Activated CD4-positive, alpha-beta T cell treated with anti-CD3 and anti-CD28 coated beads, Interleukin-2, Interleukin-6, amounts not matched to agents 100 ng/mL and 50 ng/mL, durations not matched to agents 16 hours and 8 hours (primary cell): Measurements from ENCODE around the gene INPP4B.

Experiments
- DNase-seq: peaks from one replicate; pipeline ENCODE4 v3.0.0-alpha.2; 2020

Gene INPP4B

DNA sequence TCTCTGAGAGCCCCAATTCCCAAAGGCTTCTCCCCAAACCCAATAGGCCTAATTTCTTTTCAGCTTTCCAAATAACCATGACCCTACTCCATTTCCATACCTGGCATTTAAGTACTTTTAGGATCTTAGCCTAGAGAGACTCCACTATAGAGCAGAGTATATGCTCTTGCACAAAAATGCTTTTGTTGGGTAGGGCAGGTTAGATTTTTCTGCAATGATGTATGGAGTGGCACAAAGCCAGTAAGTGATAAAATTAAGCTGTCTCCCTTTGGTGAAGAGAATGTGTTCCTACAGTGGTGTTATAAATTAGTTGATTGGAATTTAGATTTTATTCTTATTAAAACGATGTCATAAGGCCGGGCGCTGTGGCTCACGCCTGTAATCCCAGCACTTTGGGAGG, 124.9 kb downstream of the INPP4B start:
- DNase-seq: no peak

DNA sequence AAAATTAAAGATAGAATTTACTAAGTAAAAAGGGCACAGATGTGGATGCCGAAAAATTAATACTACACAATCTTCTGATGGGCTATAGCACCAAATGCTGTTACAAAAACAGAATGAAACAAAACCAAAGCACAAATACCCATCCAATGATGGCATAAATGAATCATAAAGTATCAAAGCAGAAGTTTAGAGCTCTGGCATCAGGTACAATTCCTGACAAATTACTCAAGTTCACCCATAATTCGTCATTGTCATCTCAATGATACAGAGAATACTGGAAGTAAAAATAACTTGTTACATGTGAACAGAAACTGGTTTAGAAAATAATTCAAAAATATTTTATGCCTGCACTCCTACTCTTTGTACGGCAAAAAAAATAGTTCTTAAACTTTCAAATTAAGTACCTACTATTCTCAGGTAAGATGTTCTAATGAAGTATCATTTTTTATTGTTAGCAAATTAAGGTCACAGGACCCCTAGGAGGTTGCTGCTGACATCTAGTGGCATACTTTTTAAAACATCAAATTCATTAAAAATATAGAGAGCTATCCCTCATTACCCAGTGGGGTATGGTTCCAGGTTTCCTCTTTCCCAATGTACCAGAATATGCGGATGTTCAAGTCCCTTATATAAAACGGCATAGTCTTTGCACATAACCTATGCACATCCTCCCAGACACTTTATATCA, 126.1 kb downstream of the INPP4B start:
- peak; percentile 33 for DNase-seq

DNA sequence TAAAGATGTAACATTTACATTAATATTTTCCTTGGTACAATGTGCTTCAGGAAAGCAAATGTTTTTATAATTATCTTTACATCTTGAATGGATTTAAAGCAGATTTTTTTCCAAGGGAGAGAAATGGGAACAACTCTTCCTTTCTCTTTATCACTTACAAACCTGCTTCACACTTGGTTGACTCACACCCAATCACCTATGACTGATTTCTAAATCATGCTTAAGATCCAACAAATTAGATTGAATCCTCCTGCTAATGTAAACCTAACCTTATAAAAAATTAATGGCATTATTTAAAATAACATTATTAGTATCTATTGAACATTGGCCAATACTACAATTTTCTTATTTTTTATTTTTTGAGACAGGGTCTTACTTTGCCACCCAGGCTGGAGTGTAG, 127.1 kb downstream of the INPP4B start:
- no peak for DNase-seq

GRCh38 chr4:142715727-142716126, 130.4 kb downstream of the INPP4B start:
- DNase-seq: no peak

GRCh38 chr4:142713282-142714030, 132.6 kb downstream of the INPP4B start:
- DNase-seq: peak; percentile 14

GRCh38 chr4:142708231-142708630, 137.9 kb downstream of the INPP4B start:
- DNase-seq: no peak

- no peak for DNase-seq
Measured at GRCh38 chr4:142707401-142707800, 138.7 kb downstream of the INPP4B start.

- no peak for DNase-seq
Measured at GRCh38 chr4:142706381-142706780, 139.7 kb downstream of the INPP4B start.

DNA sequence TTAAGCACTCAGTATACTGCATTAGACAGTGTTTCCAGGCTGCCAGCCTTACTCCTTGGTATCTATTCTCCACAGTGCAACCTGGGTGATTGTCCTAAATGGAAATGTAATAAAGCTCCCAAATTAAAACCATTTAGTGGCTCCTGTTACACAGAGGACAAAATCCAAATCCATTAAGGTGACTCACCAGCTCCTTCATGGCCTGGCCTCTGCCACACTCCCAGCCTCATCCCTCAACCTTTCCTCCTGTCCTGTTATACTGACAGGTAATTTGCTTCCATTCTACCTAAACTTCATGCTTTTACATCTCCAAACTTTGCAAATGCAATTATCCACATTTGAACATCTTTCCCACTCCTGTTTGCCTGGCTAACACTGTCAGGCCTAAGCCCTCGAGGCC, 140.3 kb downstream of the INPP4B start:
- DNase-seq: no peak

DNA sequence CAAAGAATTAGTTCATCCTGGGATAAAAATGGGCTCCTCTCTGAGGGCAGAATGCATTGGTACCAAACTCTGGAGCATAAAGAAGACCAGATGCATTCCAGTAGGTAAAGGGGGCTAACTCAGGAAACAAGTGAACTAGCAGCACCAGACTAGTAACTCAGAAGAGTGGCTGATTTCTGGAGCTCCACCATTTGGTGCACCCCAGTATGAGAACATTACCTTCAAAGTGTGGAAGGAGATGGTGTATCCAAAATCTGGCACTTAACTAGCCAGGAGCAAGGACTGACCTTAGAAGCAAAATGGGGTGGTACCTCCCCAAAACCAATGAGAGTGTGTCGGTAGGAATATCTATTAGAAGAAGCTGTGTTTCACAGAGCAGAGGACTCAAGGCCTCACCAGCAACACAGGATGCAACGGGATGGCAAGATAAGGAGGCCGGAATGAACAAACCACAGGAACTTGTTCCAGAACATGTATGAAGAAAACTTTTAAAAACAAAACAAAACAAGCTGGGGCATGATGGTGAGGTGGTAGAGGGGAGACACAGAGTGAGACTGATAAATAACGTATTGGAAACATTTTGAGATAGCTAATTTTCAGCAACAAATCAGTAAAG, 142.3 kb downstream of the INPP4B start:
- no peak for DNase-seq

- DNase-seq: no peak
Measured at GRCh38 chr4:142701017-142701416, 145.1 kb downstream of the INPP4B start.

DNA sequence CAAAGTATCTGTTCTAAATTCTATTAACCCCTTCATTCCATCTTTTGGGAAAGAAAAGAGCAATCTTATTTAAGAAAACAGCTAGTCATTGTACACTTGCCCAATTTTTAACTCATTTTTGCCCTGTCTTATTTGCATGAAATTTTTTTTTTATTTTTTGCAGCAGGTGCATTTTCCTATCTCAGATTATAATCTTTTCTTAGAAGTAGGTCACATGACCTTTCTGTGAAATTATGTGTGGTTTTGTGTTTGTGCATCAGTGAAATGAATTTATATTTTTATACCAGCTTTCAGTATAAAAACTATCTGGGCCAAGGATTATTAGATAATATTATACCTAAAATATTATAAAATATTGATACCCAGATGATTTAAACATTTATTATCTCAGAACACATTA, 145.6 kb downstream of the INPP4B start:
- no peak for DNase-seq

DNA sequence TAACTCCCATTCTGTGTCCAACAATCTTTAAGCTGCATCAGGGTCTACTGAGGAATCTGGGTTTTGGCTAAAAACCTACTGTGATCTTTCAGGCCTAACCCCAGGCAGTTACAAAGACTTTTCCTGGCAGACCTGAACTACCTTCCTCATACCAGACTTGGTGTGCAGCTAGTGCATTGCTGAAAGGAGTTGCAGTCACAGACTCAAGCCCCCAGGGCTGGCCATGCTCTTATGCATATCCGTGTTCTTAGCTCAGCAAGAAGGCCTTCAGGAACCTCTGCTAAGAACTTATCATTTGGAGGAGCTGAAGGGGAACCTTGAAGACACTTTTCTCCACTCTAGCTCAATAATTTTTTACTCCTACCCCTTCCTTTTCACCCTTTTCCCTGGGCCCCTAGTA, 147.5 kb downstream of the INPP4B start:
- DNase-seq: no peak

DNA sequence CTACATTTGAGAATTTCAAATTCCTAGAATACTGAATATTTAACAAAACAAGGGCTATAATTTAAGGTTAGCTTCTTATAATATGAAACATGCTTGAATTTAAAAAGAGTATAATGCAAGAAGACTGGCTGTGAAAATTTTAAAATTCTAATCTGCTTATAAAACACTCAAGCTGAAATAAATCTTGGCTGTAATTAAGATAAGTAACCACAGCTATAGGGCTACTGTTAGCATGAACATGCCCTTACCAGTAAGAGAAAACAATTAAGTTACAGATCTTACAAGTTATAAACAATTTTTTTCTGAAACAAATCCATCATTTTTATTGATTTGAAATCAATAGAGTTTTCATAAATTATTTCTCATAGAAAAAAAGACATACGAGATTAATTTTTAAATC, 148.2 kb downstream of the INPP4B start:
- no peak for DNase-seq

GRCh38 chr4:142697320-142697719, 148.8 kb downstream of the INPP4B start:
- DNase-seq: no peak

- no peak for DNase-seq
Measured at GRCh38 chr4:142696334-142697122, 149.6 kb downstream of the INPP4B start.

DNA sequence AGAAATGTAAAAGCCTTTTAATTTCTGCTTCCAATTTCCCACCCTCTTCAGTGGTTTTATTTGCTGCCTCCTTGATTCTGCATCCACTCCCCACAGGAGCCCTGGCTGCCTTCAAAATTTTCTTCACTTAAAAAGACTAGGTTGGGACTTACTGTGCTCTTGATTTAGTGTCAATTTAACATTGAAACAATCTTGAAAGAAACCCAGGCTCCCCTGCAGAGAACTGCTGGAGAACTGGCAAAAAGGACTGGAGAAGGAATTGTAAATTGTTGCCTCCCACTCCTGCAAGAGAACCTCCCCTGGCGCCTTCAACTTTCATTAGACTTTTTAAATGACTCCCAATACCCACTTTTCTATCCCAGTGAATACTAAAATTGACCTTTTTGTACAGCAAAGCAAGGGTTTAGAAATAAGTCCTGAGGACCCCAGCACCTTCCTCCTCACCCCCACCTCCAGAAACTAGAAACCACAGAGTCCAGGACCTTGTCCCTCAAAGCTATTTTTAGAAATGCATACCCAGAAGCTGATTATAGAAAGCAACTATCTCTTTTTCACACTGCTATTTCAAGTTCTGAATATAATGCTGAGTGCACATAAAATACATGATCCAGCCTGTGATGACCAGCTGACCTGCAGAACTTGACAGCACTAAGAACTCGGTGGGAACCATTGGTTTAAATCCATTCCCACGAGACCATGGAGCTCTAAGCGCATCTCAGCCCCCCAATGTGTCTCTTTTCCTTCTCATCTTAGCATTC, 155.5 kb downstream of the INPP4B start:
- DNase-seq: no peak

GRCh38 chr4:142687547-142688275, 158.4 kb downstream of the INPP4B start:
- no peak for DNase-seq

GRCh38 chr4:142686081-142686480, 160.0 kb downstream of the INPP4B start:
- DNase-seq: no peak

GRCh38 chr4:142683997-142684396, 162.1 kb downstream of the INPP4B start:
- no peak for DNase-seq

- no peak for DNase-seq
Measured at GRCh38 chr4:142683503-142683902, 162.6 kb downstream of the INPP4B start.

DNA sequence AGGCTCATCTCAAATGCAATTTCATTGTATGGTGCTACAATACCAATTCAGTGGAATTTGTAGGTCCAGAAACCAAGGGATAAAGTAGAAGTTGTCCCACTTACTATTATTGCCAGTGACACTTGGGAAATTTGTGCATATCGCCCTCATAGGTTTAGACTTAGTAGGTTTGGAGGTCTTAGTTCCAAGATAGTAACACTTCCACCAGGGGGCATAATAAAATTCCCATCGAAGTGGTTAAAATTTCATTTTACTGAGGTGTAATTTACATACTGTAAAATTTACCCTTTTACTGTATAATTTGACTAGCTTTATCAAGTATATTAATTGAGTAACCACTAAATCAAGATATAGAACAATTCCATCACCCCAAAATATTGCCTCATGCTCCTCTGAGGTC, 174.6 kb downstream of the INPP4B start:
- DNase-seq: no peak
